HG03442 (cell line): ENCODE results near the gene BCR.

Source experiments
- ATAC-seq: cut with Tn5 transposase; IDR thresholded peaks from one replicate; pipeline ENCODE4 v1.9.1; 2021; ENCODE audit warnings: mild to moderate bottlenecking, moderate library complexity; ENCODE audit not compliant: unreplicated experiment

The BCR gene

DNA sequence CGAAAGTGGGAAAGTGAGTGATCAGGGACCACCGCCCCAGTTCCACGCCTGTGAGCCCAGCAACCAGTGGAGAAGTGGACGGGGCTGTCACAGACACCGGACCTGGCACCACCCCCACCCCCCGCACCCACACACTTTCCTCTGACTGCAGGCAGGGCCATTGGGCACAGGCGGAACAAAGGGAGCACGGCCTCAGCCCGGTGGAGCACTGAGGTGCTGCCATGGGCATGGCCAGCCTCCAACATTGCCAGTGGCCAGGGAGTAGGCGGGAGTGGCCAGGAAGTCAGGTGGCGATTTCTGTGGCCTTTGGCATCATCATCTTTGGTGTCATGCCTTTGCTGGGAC is 78.5 kb downstream of the BCR start:
- ATAC-seq: no peak

DNA sequence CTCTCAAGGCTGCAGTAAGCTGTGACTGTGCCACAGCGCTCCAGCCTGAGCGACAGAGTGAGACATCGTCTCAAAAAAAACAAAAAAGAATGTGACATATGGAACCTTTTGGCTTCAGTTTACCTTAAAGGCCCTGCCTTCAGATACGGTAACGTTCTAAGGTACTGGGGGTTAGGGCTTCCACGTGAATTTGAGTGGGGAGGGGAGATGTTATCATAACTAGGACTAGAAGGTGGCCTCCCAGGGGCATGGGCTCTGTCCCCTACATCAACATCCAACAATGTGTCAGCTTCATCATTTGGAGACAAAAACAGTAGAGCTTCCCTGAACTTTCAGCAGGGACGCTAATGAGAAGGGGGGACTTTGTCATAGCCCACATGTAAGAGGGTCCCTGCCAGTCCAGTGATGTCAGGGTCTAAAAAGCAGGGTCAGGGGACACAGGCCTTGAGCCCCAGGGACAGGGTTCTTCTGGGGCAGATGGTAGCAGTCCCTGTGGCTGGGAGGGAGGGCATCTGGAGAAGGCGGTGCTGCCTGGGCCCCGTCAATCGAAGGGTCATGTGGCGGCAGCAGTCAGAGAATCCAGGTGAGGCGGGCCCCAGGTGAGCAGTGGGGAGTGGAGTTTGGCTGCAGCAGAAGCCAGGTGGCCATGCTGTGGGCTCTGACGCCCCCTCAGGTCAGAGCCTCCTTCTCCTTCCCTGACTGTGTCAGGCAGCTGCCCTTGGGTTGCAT is 79.8 kb downstream of the BCR start:
- ATAC-seq: no peak

DNA sequence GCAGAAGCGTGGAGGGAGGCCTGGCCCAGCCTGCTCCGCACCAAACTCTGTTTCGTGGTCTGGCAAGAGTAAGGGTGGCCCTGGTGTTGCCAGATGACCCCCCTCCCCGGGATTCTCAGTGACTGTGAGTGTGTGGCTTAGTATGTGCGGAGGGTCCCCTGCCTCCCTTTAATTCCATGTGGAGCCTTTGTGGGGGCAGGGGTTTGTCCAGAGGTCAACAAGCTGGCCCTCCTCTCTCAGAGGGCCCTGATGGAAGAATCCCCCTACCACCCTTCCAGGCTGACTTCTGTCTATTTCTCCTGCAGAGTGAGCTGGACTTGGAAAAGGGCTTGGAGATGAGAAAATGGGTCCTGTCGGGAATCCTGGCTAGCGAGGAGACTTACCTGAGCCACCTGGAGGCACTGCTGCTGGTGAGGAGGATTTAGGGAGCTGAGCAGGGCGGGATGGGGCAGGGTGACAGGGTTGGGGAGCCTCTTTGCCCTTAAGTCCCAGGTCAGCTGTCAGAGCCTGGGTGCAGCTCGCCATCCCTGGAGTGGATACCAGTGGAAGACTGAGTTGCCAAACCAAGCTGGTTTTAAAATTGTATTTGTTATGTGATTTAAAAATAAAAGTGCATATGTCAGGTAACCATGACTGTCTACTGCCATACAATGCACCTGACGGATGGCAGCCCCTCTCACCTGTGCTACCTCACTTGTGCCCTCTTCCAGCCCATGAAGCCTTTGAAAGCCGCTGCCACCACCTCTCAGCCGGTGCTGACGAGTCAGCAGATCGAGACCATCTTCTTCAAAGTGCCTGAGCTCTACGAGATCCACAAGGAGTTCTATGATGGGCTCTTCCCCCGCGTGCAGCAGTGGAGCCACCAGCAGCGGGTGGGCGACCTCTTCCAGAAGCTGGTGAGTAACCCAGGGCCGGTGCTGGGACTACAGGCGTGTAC is 80.6 kb downstream of the BCR start:
- no peak for ATAC-seq

DNA sequence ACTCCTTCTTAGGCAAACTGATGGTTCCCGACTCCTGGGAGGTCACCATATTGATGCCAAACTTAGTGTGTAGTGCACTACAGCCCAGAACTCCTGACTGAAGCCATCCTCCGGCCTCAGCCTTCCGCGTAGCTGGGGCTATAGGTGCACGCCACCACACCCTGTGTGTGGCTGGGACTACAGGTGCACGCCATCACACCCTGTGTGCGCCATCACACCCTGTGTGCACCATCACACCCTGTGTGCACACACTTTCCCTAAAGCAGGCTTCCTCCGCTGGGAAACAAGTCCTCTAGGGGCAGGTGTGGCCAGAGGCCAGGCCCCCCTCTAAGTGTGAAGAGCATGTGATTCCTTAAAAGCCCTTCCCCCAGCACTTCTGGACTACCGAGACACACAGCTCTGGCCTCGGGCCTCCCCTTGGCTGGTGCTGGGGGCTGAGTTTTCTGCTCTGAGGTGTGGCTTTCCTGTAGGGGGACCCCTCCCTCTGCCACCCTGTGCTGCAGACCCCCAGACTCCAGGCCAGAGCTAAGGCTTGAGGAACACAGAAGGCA is 81.7 kb downstream of the BCR start:
- ATAC-seq: no peak

DNA sequence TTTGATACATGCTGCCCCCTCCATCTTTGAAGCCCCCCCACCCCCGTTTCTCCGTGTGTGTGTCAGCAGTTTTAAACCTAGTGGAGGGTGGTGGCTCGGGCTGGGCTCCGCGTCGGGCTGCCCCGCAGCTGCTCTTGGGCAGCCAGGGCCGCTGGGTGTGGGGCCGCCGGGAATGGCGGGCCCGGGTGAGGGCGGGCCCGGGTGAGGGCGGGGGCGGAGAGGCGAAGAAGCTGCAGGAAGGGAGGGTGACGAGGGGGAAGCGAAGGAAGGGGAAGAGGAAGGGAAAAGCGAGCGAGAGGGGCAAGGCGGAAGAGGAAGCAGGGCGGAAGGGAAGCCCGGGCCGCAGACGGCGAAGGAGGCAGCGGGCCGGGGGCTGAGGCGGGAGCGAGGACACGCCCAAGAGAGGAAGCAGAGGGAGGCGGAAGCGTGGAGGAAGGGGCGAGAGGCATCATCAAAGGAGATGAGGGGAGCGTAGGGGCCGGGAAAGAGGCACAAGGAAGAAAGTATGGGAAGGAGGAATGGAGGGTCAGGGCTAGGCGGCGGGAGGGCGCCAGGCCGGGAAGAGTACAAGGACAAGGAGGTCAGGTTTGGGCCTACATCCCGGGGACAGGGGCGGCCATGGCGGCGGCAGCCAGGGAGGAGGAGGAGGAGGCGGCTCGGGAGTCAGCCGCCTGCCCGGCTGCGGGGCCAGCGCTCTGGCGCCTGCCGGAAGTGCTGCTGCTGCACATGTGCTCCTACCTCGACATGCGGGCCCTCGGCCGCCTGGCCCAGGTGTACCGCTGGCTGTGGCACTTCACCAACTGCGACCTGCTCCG is 82.4 kb downstream of the BCR start:
- ATAC-seq: no peak

DNA sequence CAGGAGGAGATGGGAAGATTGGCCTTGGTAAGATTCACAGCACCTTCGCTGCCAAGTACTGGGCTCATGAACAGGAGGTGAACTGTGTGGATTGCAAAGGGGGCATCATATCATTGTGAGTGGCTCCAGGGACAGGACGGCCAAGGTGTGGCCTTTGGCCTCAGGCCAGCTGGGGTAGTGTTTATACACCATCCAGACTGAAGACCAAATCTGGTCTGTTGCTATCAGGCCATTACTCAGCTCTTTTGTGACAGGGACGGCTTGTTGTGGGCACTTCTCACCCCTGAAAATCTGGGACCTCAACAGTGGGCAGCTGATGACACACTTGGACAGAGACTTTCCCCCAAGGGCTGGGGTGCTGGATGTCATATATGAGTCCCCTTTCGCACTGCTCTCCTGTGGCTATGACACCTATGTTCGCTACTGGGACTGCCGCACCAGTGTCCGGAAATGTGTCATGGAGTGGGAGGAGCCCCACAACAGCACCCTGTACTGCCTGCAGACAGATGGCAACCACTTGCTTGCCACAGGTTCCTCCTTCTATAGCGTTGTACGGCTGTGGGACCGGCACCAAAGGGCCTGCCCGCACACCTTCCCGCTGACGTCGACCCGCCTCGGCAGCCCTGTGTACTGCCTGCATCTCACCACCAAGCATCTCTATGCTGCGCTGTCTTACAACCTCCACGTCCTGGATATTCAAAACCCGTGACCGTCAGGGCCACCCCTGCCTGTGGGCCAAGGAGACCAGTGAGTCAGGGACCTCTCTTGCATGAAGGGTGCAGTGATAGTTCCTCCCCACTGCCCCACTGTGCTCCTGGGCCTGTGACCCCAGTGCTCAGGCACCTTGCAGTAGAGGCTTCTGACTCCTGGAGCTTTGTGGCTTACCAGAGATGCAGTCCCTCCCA is 83.6 kb downstream of the BCR start:
- no peak for ATAC-seq

DNA sequence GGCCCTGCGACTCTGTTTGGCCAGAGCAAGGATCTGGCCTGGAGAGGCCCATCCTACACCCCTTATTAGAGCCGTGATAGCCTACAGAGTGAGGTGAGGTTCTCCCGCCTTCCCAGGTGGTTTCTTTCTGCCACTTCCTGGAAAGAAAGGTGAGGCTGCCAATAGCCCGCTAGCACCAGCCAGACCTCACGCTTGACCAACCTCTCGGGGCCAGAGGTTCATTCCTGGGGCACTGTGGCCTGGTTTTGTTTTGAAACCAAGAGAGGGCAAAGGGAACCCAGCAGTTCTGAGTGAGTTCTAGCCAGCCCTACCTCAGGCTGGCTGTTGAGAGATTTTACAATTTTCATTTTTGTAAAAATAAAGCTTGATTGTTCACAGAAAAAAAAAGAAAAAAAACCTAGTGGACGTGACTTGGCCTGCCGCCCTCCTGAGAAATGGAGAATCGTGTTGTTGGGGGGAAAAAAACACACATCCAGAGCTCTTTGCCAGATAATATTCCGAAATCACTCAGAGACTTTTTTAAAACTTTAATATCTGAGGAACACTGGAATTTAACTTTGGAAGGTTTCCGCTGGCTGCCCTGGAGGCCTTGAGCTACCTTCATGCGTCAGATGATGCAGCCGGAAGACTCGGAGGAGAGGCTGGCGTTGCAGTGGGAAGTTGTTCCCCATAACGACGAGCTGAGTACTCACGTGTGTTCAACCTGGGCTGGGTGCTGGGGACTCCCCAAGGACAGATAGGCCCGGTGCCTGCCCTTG is 84.5 kb downstream of the BCR start:
- no peak for ATAC-seq

DNA sequence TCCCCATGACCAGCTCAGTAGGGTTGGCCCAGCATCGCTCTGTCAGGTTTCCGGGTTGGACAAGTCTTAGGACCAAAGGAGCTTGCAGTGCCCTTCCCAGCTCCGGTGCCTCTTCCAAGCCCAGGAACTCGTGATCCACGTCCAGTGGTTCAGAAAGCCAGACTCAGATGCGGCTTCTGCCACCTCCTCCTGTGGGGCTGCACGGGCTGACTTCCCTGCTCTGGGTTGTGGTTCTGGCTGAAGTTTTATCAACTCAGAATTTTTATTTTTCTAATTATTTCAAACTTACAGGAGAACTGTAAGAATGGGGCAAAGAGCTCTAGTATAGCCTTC is 85.0 kb downstream of the BCR start:
- ATAC-seq: no peak

DNA sequence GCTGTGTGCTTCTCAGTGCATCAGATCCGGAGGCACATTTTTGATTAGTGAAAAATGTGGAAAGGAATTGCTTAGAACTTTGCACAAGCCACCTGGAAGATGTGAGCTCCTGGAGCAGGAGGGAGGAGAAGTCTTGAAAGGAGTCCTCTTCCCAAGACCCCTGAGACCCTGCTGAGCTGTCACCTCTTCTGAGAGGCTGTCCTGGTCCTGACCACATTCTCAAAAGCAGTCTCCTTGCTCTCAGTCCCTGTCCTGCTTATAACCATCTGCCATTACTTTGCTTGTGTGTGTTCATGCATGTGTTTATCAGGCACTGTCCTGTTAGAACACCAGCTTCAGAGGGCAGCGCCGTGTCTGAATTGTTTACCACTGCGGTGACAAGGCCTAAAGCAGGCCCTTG is 86.5 kb downstream of the BCR start:
- ATAC-seq: no peak

DNA sequence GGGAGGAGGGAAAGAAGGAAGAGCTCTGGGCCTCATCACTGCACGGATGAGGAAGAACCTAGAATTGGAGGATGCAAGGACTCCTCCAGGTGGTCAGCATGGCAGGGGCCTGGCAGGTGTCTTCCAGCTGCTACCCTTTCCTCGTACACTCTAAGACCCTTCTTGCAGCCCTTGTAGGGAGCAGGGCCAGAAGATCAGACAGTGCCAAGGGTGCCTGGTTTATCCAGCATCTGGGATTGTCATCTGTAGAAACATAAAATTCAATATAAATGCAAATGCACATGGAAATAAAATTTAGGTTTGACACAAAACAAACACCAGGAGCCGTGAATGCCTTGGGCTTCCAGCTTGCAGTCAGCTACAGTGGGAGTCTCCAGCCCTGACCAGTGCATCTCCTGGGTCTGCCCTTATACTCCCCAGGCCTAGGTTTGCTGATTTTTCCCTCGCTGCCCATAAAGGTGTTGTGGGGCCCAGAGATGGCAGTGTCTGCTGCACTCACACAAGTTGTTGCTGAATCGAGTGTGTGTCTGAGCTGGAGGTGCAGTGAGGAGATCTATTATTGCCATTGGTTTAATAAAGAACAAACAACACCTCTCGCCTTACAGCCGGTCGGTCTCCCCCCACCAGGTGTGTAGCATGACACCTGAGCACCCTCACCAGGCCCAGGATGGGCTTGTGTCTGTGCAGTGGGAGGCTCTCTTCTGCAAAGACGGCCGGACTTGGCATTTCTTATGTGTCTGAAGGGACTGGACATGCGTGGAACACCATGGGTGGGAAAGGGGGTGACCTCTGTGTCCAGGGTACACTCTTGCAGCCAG is 87.1 kb downstream of the BCR start:
- ATAC-seq: no peak

DNA sequence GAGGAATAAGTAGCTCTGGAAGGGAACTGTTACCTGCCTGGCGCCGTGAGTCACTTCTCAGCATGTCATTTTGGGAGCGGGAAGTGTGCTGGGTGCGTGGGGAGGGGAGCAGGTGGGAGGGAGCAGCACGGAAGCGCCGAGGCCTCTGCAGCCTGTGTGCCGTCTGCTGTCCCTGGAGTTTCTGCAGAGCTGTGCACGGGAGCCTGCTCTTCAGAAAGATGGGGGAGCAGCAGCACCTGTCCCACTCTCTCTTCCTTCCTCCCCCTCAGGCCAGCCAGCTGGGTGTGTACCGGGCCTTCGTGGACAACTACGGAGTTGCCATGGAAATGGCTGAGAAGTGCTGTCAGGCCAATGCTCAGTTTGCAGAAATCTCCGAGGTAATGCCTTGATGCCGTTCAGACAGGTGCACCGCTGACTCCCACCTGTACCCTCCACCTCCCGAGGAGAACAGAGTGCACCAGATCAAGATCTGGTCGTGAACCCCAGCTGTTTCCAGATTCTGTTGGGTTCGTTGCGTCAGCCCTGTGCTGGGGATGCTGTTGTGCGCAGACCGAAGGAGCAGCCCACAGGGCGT is 87.9 kb downstream of the BCR start:
- ATAC-seq: no peak

DNA sequence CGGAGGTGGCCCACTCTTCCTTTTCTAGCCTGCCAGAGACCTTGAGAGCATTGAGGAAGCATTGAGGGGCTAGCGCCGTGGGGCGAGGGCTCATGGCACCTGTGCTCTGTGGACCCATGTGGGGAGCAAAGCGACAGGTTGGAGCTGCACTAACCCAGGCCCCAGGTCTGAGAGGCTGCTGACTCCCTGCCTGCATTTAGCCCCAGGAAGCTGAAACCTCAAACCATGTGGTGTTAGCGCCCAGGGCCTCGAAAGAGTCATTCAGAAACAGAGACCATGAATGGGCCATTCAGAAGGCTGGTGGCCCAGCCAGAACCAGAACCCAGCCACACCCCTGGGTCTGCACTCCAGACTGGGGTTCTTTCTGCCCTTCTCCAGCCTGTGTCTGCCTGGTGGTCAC is 88.6 kb downstream of the BCR start:
- no peak for ATAC-seq

DNA sequence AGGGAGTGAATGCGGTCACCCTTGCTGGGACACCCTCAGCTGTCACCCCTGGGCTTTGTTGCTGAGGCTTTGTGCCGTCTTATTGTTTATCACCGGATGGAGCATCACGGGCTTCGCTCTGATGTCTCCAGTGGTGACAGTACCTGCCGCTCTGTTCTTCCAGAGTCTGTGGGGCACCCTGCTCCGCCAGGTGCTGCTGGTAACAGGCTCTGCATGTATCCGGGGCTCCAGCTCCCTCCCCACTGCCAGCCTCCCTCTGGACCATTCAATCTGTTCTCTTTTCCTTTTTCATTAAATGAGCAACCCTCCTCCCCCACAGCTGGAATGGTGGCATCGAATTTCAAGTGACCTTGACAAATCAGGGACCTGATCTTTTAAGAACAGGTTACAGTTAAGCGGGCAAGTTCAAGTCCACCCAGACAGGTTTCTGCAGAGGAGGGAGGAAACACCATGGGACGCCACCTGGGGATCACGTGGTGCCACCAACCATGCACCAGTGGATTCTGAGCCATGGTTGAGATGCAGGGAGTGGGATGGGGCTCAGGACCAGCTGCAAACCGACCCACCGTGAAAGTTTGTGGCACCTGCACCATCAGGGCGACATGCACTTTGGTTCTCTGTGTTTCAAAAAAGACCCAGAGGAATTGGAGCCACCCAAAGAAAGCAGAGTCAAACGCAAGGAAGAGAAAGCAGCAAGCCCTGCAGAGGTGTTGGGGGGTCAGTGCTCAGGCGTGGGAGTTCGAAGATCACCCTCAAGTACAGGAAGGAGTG is 89.3 kb downstream of the BCR start:
- no peak for ATAC-seq

DNA sequence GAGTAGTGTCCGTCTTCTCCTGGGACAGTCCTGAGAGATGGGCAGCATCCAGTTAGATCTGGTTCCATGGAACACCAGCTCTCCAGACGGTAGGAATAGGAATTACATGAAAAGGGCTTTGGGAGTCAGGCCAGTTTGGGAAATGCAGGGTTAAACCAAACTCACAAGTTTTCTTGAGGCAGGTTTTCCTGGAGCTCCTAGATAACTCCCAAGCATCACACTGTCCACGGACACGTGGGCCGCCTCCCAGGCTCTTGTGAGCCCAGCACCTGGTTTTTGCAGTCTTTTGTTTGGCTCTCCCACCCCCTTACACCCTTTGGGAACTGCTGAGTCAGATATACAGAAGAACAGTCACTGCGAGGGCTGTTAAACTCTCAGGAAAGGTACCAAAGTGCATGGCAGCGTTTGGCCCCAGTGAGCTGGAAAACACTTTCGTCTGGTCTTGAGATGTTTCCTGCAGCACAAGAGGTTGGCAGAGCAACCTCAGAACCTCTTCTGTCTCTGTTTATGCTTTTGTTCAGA is 90.0 kb downstream of the BCR start:
- ATAC-seq: no peak

DNA sequence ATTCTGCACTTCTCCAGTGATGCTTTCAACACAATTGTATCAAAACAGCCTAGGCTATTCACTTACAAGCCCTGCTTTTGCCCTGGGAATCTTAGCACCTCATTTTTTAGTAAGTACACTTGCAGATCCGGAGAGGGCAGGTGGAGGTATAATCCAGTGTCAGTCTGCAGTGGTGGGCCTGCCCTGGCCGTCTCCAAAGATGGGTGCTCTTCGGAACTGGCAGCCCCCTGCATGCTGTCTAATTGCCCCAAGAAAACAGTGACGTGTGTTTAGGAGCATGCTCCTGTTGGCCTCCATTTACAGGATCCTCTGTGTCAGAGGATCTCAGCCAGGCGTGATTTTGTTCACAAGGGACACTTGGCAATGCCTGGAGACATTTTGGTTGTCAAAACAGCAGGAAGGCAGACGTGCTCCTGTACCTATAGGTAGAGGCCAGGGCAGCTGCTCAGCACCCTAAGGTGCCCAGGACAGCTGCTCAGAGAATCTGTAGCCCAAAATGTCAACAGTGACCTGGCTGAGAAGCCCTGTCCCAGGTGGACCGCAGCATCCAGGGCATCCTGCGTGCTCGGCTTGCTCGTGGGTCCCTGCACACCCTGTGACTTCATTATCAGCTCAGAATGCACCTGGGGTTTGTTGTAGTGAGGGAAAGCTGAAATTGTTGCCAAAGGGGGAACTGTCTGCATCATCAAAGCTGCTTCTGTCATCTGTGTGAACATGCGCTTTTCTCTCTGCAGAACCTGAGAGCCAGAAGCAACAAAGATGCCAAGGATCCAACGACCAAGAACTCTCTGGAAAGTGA is 90.7 kb downstream of the BCR start:
- no peak for ATAC-seq

DNA sequence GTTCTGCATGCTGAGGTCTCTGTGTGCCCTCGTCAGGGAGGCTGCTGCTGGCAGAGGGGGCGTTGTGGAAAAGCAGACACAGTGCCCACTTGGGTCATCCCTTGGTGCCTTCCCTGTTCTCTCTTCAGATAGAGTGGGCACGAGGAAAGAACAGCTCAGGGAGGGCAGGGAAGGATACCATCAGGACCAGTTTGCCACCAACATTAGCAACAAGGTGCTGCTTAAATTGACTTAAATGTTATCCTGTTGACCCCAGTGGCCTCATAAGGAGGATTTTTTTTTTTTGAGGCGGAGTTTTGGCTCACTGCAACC is 91.2 kb downstream of the BCR start:
- ATAC-seq: no peak

DNA sequence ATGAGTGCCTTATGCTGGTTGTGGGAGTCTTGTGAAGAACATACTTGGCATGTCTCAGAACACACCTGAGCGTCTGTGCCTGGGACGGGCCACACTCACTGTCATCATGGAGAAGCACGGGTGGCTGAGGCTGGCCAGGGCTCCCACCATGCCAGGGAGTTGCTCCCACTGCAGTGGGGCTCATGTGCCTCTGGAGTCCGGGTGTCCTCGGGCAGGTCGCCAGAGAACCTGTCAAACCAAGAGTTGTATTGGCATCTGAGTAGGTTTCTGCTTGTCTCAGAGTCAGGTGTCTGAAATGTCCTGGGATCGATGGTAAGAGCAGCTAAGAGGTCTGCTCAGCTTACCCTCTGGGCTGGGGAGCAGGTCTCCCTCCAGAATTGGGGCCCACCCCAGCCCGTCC is 92.1 kb downstream of the BCR start:
- no peak for ATAC-seq
